GM10847 (cell line): ENCODE results near the gene CIAO2B.

Experiments
- POLR2A ChIP-seq: IDR thresholded peaks from 2 replicates; pipeline ENCODE4 v1.6.1; 2011; ENCODE audit not compliant: insufficient read length; ENCODE audit errors: extremely low read depth

The CIAO2B gene

GRCh38 chr16:66943426-66944053 lies 9.3 kb upstream of the CIAO2B start:
- TF ChIP-seq POLR2A = no peak

DNA sequence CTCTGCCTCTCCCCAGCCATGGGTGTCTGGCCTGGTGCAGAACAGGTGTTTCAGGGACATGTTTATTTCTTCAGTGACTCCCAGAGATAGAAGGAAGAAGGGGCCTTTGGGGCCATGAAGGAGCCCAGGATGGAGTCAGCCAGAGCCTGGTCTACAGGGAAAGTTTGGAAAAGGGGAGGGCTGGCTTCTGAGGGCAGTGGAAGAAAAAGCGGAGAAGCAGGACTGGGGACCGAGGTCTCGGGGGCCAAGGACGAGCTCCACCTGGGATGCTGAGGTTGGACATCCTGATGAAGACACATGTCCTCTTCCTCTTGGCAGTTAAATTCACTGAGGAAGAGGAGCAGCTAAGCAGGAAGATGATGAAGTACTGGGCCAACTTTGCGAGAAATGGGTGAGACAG lies 8.8 kb upstream of the CIAO2B start:
- no peak for TF ChIP-seq POLR2A

GRCh38 chr16:66940236-66940635 lies 6.0 kb upstream of the CIAO2B start:
- TF ChIP-seq POLR2A = no peak

GRCh38 chr16:66939366-66939765 lies 5.2 kb upstream of the CIAO2B start:
- no peak for TF ChIP-seq POLR2A

DNA sequence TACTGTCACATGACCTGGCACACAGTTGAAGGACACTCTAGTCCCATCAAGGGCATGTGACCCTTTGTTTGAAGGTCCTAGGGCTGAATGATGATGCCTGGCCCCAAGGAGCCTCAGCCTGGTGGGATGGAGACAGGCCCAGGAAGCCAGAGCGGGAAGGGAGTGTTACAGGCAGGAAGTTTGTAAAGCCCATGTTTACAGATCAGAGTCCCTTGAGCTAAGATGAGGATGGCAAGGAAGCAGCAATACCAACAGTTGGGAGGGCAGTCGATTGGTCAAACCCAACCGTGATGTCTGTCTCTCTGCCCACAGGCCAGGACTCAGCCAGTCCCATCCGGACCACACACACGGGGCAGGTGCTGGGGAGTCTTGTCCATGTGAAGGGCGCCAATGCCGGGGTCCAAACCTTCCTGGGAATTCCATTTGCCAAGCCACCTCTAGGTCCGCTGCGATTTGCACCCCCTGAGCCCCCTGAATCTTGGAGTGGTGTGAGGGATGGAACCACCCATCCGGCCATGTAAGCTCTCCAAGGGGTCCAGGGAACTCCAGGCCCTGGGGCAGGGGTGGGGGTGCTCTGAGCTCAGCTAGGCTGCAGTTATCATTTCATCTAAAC lies 3.6 kb upstream of the CIAO2B start:
- TF ChIP-seq POLR2A = no peak

GRCh38 chr16:66936889-66937554 lies 2.8 kb upstream of the CIAO2B start:
- TF ChIP-seq POLR2A = no peak

- TF ChIP-seq POLR2A = no peak
Observed at GRCh38 chr16:66936462-66936861, 2.3 kb upstream of the CIAO2B start.

GRCh38 chr16:66935314-66936011 lies 1.3 kb upstream of the CIAO2B start, which contains the start of gene CES2:
TSS of gene CES2 (plus strand) at chr16:66935516. CDS start at chr16:66935636, 120 bp downstream.
- TF ChIP-seq POLR2A = no peak

DNA sequence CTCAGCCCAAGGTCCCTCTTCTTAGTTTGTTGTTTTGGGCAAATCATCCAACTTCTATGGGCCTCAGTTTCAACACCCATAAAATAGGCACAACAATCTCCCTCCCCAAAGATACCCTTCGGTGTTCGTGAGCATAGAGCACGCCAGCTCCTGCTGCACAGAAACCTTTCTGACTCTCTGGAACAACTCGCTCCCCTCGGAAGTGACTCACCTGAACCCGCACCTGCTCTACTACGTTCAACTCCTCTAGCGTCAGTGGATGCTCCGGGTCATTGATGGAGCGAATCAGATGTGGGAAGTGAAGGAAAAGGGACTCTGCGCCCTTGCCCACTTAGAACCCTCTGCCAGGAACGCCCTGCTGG lies 445 bp downstream of the CIAO2B start:
- TF ChIP-seq POLR2A = no peak

DNA sequence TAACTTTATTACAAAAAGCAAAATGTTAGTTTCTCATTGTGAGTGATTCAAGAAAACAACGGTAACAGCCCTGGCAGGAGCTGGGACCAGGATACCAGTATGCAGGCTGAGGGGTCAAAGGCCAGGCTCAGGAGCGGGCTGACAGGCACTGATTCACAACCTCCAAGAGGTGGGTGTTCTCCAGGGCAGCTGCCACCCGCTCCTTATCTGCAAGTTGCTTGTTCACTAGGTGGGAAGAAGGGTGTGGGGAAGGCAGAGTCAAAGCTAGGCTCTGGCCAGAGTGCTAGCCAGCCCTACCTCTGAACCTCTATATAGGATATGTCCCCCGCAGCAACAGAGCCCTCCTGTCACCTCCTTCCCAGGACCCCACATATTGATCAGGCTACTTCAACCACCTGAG lies 2.1 kb downstream of the CIAO2B start:
- no peak for TF ChIP-seq POLR2A

DNA sequence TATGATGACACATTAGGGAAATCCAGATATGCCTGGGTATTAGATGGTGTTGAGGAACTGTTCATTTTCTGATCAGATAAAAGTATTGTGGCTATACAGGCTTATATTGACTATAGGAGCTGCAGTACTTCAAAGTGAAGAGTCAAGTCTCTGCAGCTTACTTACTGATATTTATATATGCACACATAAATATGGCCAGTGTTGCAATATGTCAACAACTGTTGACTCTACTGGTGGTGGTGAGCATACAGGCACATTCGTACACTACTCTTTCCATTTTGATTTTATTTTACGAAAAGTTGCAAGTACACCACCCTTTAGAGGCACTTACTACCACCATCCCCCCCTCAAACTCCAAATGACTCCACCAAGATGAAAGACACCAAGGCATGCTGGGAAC lies 2.5 kb downstream of the CIAO2B start:
- TF ChIP-seq POLR2A = no peak

DNA sequence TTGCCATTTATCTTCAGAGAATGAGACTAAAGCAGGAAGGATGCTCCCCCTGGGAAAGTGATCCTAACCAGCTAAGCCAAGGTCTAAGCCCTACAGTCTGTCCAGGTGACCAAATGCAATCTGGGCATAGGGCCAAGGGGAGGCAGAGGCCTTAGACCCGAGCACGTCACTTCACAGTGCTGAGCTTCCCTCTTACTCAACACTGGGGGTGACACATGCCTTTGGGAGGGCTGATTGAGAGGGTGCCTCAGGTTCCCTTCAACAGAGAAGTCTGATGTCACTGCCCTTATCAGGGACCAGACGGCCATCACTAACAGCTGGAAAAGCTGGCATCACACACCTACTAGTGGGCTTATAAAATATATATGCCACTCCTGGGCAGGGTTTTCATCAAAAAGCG lies 4.0 kb downstream of the CIAO2B start:
- no peak for TF ChIP-seq POLR2A

DNA sequence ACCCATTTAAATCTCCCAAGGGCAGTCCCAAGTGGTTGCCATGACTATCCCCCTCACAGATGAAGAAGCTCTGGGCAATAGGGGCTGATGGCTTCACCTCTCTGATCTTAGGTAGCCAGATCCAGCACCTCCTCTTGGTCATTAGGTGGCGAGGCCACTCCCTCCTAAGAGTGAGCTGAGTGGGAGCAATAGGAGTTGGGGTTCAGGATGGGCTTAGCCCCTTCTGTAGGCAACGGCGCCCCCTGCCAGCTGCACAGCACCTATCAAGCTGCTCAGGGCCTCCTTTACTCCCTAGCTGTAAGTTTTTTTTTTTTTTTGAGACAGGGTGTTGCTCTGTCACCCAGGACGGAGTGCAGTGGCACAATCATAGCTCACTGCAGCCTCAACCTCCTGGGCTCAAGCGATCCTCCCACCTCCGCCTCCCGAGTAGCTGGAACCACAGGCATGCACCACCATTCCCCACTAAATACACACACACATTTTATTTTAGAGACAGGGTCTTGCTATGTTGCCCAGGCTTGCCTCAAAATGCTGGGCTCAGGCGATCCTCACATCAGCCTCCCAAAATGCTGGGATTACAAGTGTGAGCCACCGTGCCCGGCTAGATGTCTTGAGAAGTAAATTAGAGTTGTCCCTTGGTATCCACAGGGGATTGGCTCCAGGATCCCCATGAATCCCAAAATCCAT lies 5.4 kb downstream of the CIAO2B start:
- no peak for TF ChIP-seq POLR2A

GRCh38 chr16:66927918-66928649 lies 6.1 kb downstream of the CIAO2B start:
- no peak for TF ChIP-seq POLR2A

GRCh38 chr16:66926961-66927436 lies 7.2 kb downstream of the CIAO2B start:
- TF ChIP-seq POLR2A = no peak
